Right lobe of liver (tissue), 6 donors: Measurements from ENCODE around the gene KAT7. TPM values are rescaled to one million over a fixed set of nuclear protein-coding genes. Genes with fewer than 3 reads are reported as not detected.

ENCODE experiments used
- ATAC-seq, 4 donors: fragments of 200-7000 bp; cut with Tn5 transposase; one replicate each; pipeline ENCODE4 v1.9.1; 2020; ENCODE audit warnings: mild to moderate bottlenecking in 4 of 4, moderate library complexity in 4 of 4
- DNase-seq, 3 donors: peaks; one replicate each; pipeline ENCODE4 v3.0.0-alpha.2; 2020
- H3K27ac ChIP-seq, 3 donors: fragments of 200-600 bp; one replicate each; pipeline ENCODE4 v1.8.0; 2022
- H3K27me3 ChIP-seq, 2 donors: fragments of 200-600 bp; one replicate each; pipeline ENCODE4 v1.8.0; 2022
- H3K36me3 ChIP-seq, 4 donors: fragments of 200-600 bp; sonication (generic) in 1 of 4; one replicate each; pipeline versions ENCODE4 v1.5.1 to v1.8.0; 2017 to 2022; ENCODE audit warnings: control low read depth in 1 of 4
- H3K4me1 ChIP-seq, 4 donors: fragments of 200-600 bp; sonication (generic) in 1 of 4; one replicate each; pipeline versions ENCODE4 v1.5.1 to v1.8.0; 2017 to 2022; ENCODE audit warnings: control low read depth in 1 of 4
- H3K4me3 ChIP-seq, 3 donors: fragments of 200-600 bp; one replicate each; pipeline ENCODE4 v1.8.0; 2022
- H3K9me3 ChIP-seq, 4 donors: fragments of 200-600 bp; sonication (generic) in 1 of 4; one replicate each; pipeline versions ENCODE4 v1.5.1 to v1.8.0; 2017 to 2022; ENCODE audit warnings: control low read depth in 1 of 4
- CTCF ChIP-seq, 4 donors: fragments of 200-600 bp in 3 of 4; fragments of 450-650 bp in 1 of 4; IDR thresholded peaks; one replicate each; pipeline versions ENCODE4 v1.5.1 to v1.8.0; 2016 to 2022; ENCODE audit warnings: antibody characterized with exemption in 4 of 4, mild to moderate bottlenecking in 2 of 4
- POLR2A ChIP-seq: fragments of 450-650 bp; IDR thresholded peaks from one replicate; pipeline ENCODE4 v1.6.1; 2017; ENCODE audit warnings: antibody characterized with exemption, mild to moderate bottlenecking
- WGBS: methylation state at CpG from one replicate; pipeline ENCODE4 v1.1.6; 2018; ENCODE audit warnings: low coverage, low lambda C conversion rate; ENCODE audit not compliant: insufficient coverage; ENCODE audit errors: missing lambda C conversion rate; 5-methylcytosine and 5-hydroxymethylcytosine counted together
- intact Hi-C, 2 donors: fragments of 100-400 bp; cut with DNase I; formaldehyde crosslinking; loops; one replicate each; pipeline versions ENCODE4 v1.11.2 to v1.14.1; 2022
- total RNA-seq, 6 experiments: library from RNA; depleted of rRNA in 2 of 6; stranded (reverse); fragments of >200 nt in 2 of 6; fragmentation: NEBNext Ultra II Directional in 3 of 6; extraction: Animal tissue kit (Norgen Biotek cat#: 25700) in 3 of 6; gene quantifications; one replicate each; pipeline versions ENCODE4 v1.1.0 to v1.2.4, GENCODE V29; 2016 to 2023
- donor health status: DM: no; HTN: yes; CAD: no.
- donor health status: DM: no; HTN: no; CAD: no.
- donor health status: DM: no; HTN: no; CAD: no.
- donor health status: DM: no; HTN: yes; CAD: no.
- donor health status: DM: no; HTN: yes; CAD: no.

The KAT7 gene
- total RNA-seq, 6 experiments from 2014 or later = 10.8 to 21.3 (median 15.2) TPM

- 79% methylated on average over 3 of the region's 3 CpGs for WGBS
- Histone ChIP-seq H3K36me3 (no peaks in the 10 kb centered on the region), H3K4me1 (peaks cover 0 to 7% (median 0%) of the 10 kb centered on the region in 4 donors), H3K4me3 (no peak overlapping the region), H3K27ac (no peak overlapping the region), H3K27me3 (no peaks in the 10 kb centered on the region), H3K9me3 (no peaks in the 10 kb centered on the region)
- no peak for ATAC-seq
- intact Hi-C loops = no loop called here
- no peak for DNase-seq
- TF ChIP-seq CTCF (IDR thresholded peaks at IDR 0.05) (no peak), POLR2A (no peak)
Measured at GRCh38 chr17:49759203-49759602, 29.3 kb upstream of the KAT7 start.

GRCh38 chr17:49760296-49760695 lies 28.2 kb upstream of the KAT7 start:
- ATAC-seq = no peak
- 93% methylated on average over 1 of the region's 1 CpG for WGBS

GRCh38 chr17:49760932-49761558 lies 27.4 kb upstream of the KAT7 start:
- ATAC-seq (no peak), DNase-seq (no peak)
- Histone ChIP-seq H3K36me3 (no peaks in the 10 kb centered on the region), H3K27me3 (no peaks in the 10 kb centered on the region), H3K4me1 (peaks cover 0 to 12% (median 0%) of the 10 kb centered on the region in 4 donors), H3K9me3 (no peaks in the 10 kb centered on the region), H3K4me3 (no peak overlapping the region), H3K27ac (no peak overlapping the region)
- TF ChIP-seq CTCF (IDR thresholded peaks at IDR 0.05) = no peak
- no peak for TF ChIP-seq POLR2A
- WGBS = 55% methylated on average over 6 of the region's 6 CpGs
- intact Hi-C loops = no loop called here

More at GRCh38 chr17:49760296-49760695, 28.2 kb upstream of the KAT7 start:
- Histone ChIP-seq H3K27ac (no peak overlapping the region), H3K9me3 (no peaks in the 10 kb centered on the region), H3K36me3 (no peaks in the 10 kb centered on the region), H3K27me3 (no peaks in the 10 kb centered on the region), H3K4me1 (peaks cover 0 to 12% (median 0%) of the 10 kb centered on the region in 4 donors), H3K4me3 (no peak overlapping the region)
- intact Hi-C loops = no loop called here
- TF ChIP-seq CTCF (IDR thresholded peaks at IDR 0.05) = no peak
- TF ChIP-seq POLR2A = no peak
- DNase-seq = no peak

- intact Hi-C loops = no loop called here
- DNase-seq (no peak), ATAC-seq (no peak)
- no peaks in the 10 kb centered on the region for H3K36me3 ChIP-seq
- H3K9me3 ChIP-seq = no peaks in the 10 kb centered on the region
- TF ChIP-seq POLR2A (no peak), CTCF (IDR thresholded peaks at IDR 0.05) (no peak)
- H3K4me1 ChIP-seq = peaks cover 0 to 9% (median 0%) of the 10 kb centered on the region in 4 donors
- 77% methylated on average over 6 of the region's 6 CpGs for WGBS
- H3K27ac ChIP-seq = no peak overlapping the region
- H3K4me3 ChIP-seq = peak overlapping the region in 1 of 3 donors; percentile 66
- no peaks in the 10 kb centered on the region for H3K27me3 ChIP-seq
Measured at GRCh38 chr17:49762151-49762941, 26.1 kb upstream of the KAT7 start.
